IgD-negative memory B cell (primary cell): Measurements from ENCODE around the gene CDHR5. TPM values are rescaled to one million over a fixed set of nuclear protein-coding genes. Genes with fewer than 3 reads are reported as not detected.
"Not testable (repeated sequence)": the region's sequence is repeated elsewhere in the genome, so short reads cannot be mapped to it uniquely, and the experiment has no call there.

Experiments used
- H3K27ac Mint-ChIP-seq, 3 donors: one replicate each; pipeline ENCODE4 v1.8.0; 2020 to 2022; ENCODE audit warnings: mild to moderate bottlenecking in 3 of 3, mixed read lengths in 3 of 3, moderate library complexity in 1 of 3
- H3K27me3 Mint-ChIP-seq: one replicate; pipeline ENCODE4 v1.8.0; 2021; ENCODE audit warnings: mixed read lengths
- H3K36me3 Mint-ChIP-seq: one replicate; pipeline ENCODE4 v1.8.0; 2020; ENCODE audit warnings: mild to moderate bottlenecking, mixed read lengths
- H3K4me1 Mint-ChIP-seq, 3 donors: one replicate each; pipeline ENCODE4 v1.8.0; 2020 to 2022; ENCODE audit warnings: mixed read lengths in 3 of 3, mild to moderate bottlenecking in 1 of 3
- H3K4me3 Mint-ChIP-seq, 4 donors: one replicate each; pipeline ENCODE4 v1.8.0; 2020 to 2022; ENCODE audit warnings: mild to moderate bottlenecking in 4 of 4, mixed read lengths in 4 of 4, moderate library complexity in 3 of 4
- H3K9me3 Mint-ChIP-seq, 3 donors: one replicate each; pipeline ENCODE4 v1.8.0; 2020 to 2021; ENCODE audit warnings: mixed read lengths in 3 of 3, mild to moderate bottlenecking in 1 of 3
- polyA plus RNA-seq: library from polyadenylated mRNA; unstranded; fragments of 300-500 nt; fragmentation: Illumina TruSeq; gene quantifications from one replicate; pipeline ENCODE4 v1.2.3, GENCODE V29; 2021

The CDHR5 gene
- polyA plus RNA-seq, 1 donor from 2014 or later = not detected

- H3K4me1 Mint-ChIP-seq = peaks cover 20 to 30% (median 22%) of the 10 kb centered on the region in 3 donors
- H3K9me3 Mint-ChIP-seq = peaks cover 0 to 2% (median 0%) of the 10 kb centered on the region in 3 donors
- no peaks in the 10 kb centered on the region for H3K36me3 Mint-ChIP-seq
- H3K27ac Mint-ChIP-seq = peak overlapping the region in 1 of 3 donors; percentile 87
- peaks cover 2% of the 10 kb centered on the region for H3K27me3 Mint-ChIP-seq
- peak overlapping the region in 3 of 4 donors; percentile 60 to 94 (median 63) for H3K4me3 Mint-ChIP-seq
Measured at GRCh38 chr11:579830-580601, 44.7 kb downstream of the CDHR5 start.

GRCh38 chr11:578276-579035, 46.3 kb downstream of the CDHR5 start:
- Mint-ChIP-seq H3K4me3 (peak overlapping the region; percentile 63 to 94 (median 84)), H3K36me3 (no peaks in the 10 kb centered on the region), H3K27me3 (peaks cover 13% of the 10 kb centered on the region), H3K27ac (peak overlapping the region in 1 of 3 donors; percentile 70), H3K9me3 (peaks cover 0 to 2% (median 0%) of the 10 kb centered on the region in 3 donors), H3K4me1 (peaks cover 20 to 33% (median 25%) of the 10 kb centered on the region in 3 donors)

- Mint-ChIP-seq H3K36me3 (no peaks in the 10 kb centered on the region), H3K27ac (peak overlapping the region in 2 of 3 donors; percentile 42 to 67), H3K4me1 (peaks cover 20 to 33% (median 25%) of the 10 kb centered on the region in 3 donors), H3K4me3 (peak overlapping the region; percentile 84 to 94 (median 90)), H3K9me3 (peaks cover 0 to 2% (median 0%) of the 10 kb centered on the region in 3 donors), H3K27me3 (peaks cover 13% of the 10 kb centered on the region)
Measured at GRCh38 chr11:577611-577894, 47.2 kb downstream of the CDHR5 start.

- peak overlapping the region; percentile 84 to 94 (median 90) for H3K4me3 Mint-ChIP-seq
- H3K27ac Mint-ChIP-seq = peak overlapping the region in 2 of 3 donors; percentile 42 to 67
- H3K4me1 Mint-ChIP-seq = peaks cover 20 to 33% (median 25%) of the 10 kb centered on the region in 3 donors
- H3K36me3 Mint-ChIP-seq = no peaks in the 10 kb centered on the region
- peaks cover 0 to 2% (median 0%) of the 10 kb centered on the region in 3 donors for H3K9me3 Mint-ChIP-seq
- peaks cover 13% of the 10 kb centered on the region for H3K27me3 Mint-ChIP-seq
Measured at GRCh38 chr11:576811-577610, 47.7 kb downstream of the CDHR5 start.

- Mint-ChIP-seq H3K9me3 (peaks cover 0 to 2% (median 0%) of the 10 kb centered on the region in 3 donors), H3K27me3 (peaks cover 13% of the 10 kb centered on the region), H3K27ac (peak within 1 kb of the TSS; percentile 92 to 99 (median 99)), H3K4me1 (peaks cover 20 to 30% (median 23%) of the 10 kb centered on the region in 3 donors), H3K4me3 (peak within 1 kb of the TSS; percentile 94 to 99 (median 97)), H3K36me3 (no peaks in the 10 kb centered on the region)
Measured at GRCh38 chr11:575996-576768, 48.6 kb downstream of the CDHR5 start, which contains the start of gene PHRF1. TSS of gene PHRF1 (plus strand) at chr11:576470. CDS start at chr11:581513, 5,043 bp downstream.

- H3K27ac Mint-ChIP-seq = peak overlapping the region; percentile 81 to 92 (median 90)
- H3K4me1 Mint-ChIP-seq = peaks cover 20 to 28% (median 21%) of the 10 kb centered on the region in 3 donors
- H3K27me3 Mint-ChIP-seq = peaks cover 13% of the 10 kb centered on the region
- no peaks in the 10 kb centered on the region for H3K36me3 Mint-ChIP-seq
- H3K9me3 Mint-ChIP-seq = peaks cover 0 to 2% (median 0%) of the 10 kb centered on the region in 3 donors
- H3K4me3 Mint-ChIP-seq = peak overlapping the region; percentile 82 to 94 (median 93)
Measured at GRCh38 chr11:575313-575995, 49.3 kb downstream of the CDHR5 start.

GRCh38 chr11:574632-575312, 50.0 kb downstream of the CDHR5 start:
- peak overlapping the region; percentile 81 to 90 (median 86) for H3K27ac Mint-ChIP-seq
- peak overlapping the region; percentile 82 to 94 (median 91) for H3K4me3 Mint-ChIP-seq
- H3K27me3 Mint-ChIP-seq = peaks cover 13% of the 10 kb centered on the region
- no peaks in the 10 kb centered on the region for H3K36me3 Mint-ChIP-seq
- peaks cover 16 to 24% (median 21%) of the 10 kb centered on the region in 3 donors for H3K4me1 Mint-ChIP-seq
- H3K9me3 Mint-ChIP-seq = peaks cover 0 to 2% (median 0%) of the 10 kb centered on the region in 3 donors

- Mint-ChIP-seq H3K4me1 (peaks cover 11 to 18% (median 16%) of the 10 kb centered on the region in 3 donors), H3K27ac (peak overlapping the region in 1 of 3 donors; percentile 86), H3K4me3 (peak overlapping the region in 3 of 4 donors; percentile 39 to 88 (median 82)), H3K27me3 (peaks cover 13% of the 10 kb centered on the region)
- not testable (repeated sequence) for H3K9me3 Mint-ChIP-seq, H3K36me3 Mint-ChIP-seq
Measured at GRCh38 chr11:574031-574570, 50.7 kb downstream of the CDHR5 start.

GRCh38 chr11:573146-573759, 51.5 kb downstream of the CDHR5 start:
- H3K36me3 Mint-ChIP-seq = no peaks in the 10 kb centered on the region
- H3K27ac Mint-ChIP-seq = peak overlapping the region in 1 of 3 donors; percentile 86
- peaks cover 13% of the 10 kb centered on the region for H3K27me3 Mint-ChIP-seq
- peaks cover 11 to 14% (median 14%) of the 10 kb centered on the region in 3 donors for H3K4me1 Mint-ChIP-seq
- H3K9me3 Mint-ChIP-seq = peaks cover 0 to 2% (median 0%) of the 10 kb centered on the region in 3 donors
- H3K4me3 Mint-ChIP-seq = peak overlapping the region in 1 of 4 donors; percentile 52

- H3K9me3 Mint-ChIP-seq = peaks cover 0 to 2% (median 0%) of the 10 kb centered on the region in 3 donors
- H3K4me1 Mint-ChIP-seq = peaks cover 5 to 7% (median 7%) of the 10 kb centered on the region in 3 donors
- H3K27ac Mint-ChIP-seq = peak overlapping the region in 1 of 3 donors; percentile 5
- no peaks in the 10 kb centered on the region for H3K36me3 Mint-ChIP-seq
- peaks cover 13% of the 10 kb centered on the region for H3K27me3 Mint-ChIP-seq
- no peak overlapping the region for H3K4me3 Mint-ChIP-seq
Measured at GRCh38 chr11:571802-572185, 53.0 kb downstream of the CDHR5 start.

GRCh38 chr11:569158-569885, 55.4 kb downstream of the CDHR5 start:
- H3K36me3 Mint-ChIP-seq = no peaks in the 10 kb centered on the region
- no peaks in the 10 kb centered on the region for H3K9me3 Mint-ChIP-seq
- peaks cover 0 to 3% (median 1%) of the 10 kb centered on the region in 3 donors for H3K4me1 Mint-ChIP-seq
- peak overlapping the region; percentile 78 to 93 (median 89) for H3K4me3 Mint-ChIP-seq
- peaks cover 4% of the 10 kb centered on the region for H3K27me3 Mint-ChIP-seq
- H3K27ac Mint-ChIP-seq = peak overlapping the region in 2 of 3 donors; percentile 63 to 87
